Gastroesophageal sphincter (tissue), 4 donors: Measurements from ENCODE around the gene GHRH. TPM values are rescaled to one million over a fixed set of nuclear protein-coding genes. Genes with fewer than 3 reads are reported as not detected.

Experiments used
- ATAC-seq: fragments of 150-250 bp; one replicate; pipeline ENCODE4 v1.9.1; 2016; ENCODE audit warnings: mild to moderate bottlenecking, moderate library complexity
- H3K27ac ChIP-seq, 4 donors: fragments of 200-600 bp; sonication (generic) in 3 of 4; 1 replicate in 3 of 4; 2 replicates in 1 of 4; pipeline ENCODE4 v1.5.1; 2016 to 2019
- H3K27me3 ChIP-seq: fragments of 200-600 bp; sonication (generic); one replicate; pipeline ENCODE4 v1.5.1; 2019
- H3K36me3 ChIP-seq, 2 donors: fragments of 200-600 bp; sonication (generic); one replicate each; pipeline ENCODE4 v1.5.1; 2019; ENCODE audit warnings: control low read depth in 1 of 2
- H3K4me1 ChIP-seq, 3 donors: fragments of 200-600 bp; sonication (generic); 1 replicate in 2 of 3; 2 replicates in 1 of 3; pipeline ENCODE4 v1.5.1; 2016 to 2019; ENCODE audit warnings: control low read depth in 2 of 3
- H3K4me3 ChIP-seq, 2 donors: fragments of 200-600 bp; sonication (generic); one replicate each; pipeline ENCODE4 v1.5.1; 2019; ENCODE audit warnings: mild to moderate bottlenecking in 1 of 2, moderate library complexity in 1 of 2
- H3K9me3 ChIP-seq, 3 donors: fragments of 200-600 bp; sonication (generic); one replicate each; pipeline ENCODE4 v1.5.1; 2017 to 2019; ENCODE audit warnings: control low read depth in 2 of 3
- EP300 ChIP-seq: sonication (generic); formaldehyde crosslinking; IDR thresholded peaks from one replicate; pipeline ENCODE4 v1.6.1; 2017; ENCODE audit warnings: antibody characterized with exemption, mild to moderate bottlenecking
- POLR2A ChIP-seq, 2 donors: fragments of 450-650 bp; IDR thresholded peaks; one replicate each; pipeline ENCODE4 v1.6.1; 2017; ENCODE audit warnings: antibody characterized with exemption in 2 of 2, mild to moderate bottlenecking in 2 of 2, moderate library complexity in 1 of 2
- POLR2AphosphoS5 ChIP-seq: sonication (generic); formaldehyde crosslinking; IDR thresholded peaks from one replicate; pipeline ENCODE4 v1.6.1; 2017; ENCODE audit warnings: antibody characterized with exemption
- WGBS, 2 donors: methylation state at CpG; one replicate each; pipeline ENCODE4 v1.1.5; 2018; ENCODE audit warnings: low coverage in 1 of 2; 5-methylcytosine and 5-hydroxymethylcytosine counted together
- total RNA-seq, 4 donors: library from RNA; depleted of rRNA; stranded (reverse); fragments of >200 nt; gene quantifications; one replicate each; pipeline ENCODE4 v1.1.0, GENCODE V29; 2016
- TF ChIP-seq, protein P1 (sequence below), 4 experiments: fragments of 200-600 bp in 2 of 4; fragments of 450-650 bp in 2 of 4; sonication (generic) in 1 of 4; IDR thresholded peaks; one replicate each; pipeline ENCODE4 v1.5.1; 2017 to 2019; ENCODE audit warnings: antibody characterized with exemption in 4 of 4, mild to moderate bottlenecking in 2 of 4, moderate library complexity in 2 of 4

Gene GHRH
- total RNA-seq, 4 donors from 2014 or later, result not detected

DNA sequence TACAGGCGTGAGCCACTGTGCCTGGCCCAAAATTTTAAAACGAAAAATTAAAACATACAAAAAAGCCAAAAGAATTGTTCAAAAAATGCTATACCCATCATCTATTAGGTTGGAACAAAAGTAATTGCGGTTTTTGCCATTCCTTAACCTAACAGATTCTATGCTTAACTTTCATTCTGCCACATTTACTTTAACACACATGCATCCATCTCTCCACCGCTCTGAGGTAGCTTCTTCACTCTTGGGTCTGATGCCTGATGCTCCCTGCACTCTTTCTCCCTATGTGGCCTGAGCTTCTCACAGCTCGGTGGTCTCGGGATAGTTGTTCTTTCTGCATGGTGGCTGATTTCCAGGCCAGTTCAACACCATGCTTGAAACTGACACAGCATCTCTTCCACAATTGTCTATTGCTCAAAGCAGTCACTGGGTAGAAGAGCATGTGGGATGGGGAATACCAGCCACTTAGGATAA, 23.1 kb upstream of the GHRH start:
- no peak overlapping the region for H3K4me3 ChIP-seq
- no peaks in the 10 kb centered on the region for H3K36me3 ChIP-seq
- peaks cover 0 to 13% (median 0%) of the 10 kb centered on the region in 3 donors for H3K4me1 ChIP-seq
- no peaks in the 10 kb centered on the region for H3K9me3 ChIP-seq
- TF ChIP-seq EP300, result no peak
- TF ChIP-seq POLR2A (IDR thresholded peaks at IDR 0.05), result no peak
- no peak for TF ChIP-seq POLR2AphosphoS5
- TF ChIP-seq, protein P1, sequence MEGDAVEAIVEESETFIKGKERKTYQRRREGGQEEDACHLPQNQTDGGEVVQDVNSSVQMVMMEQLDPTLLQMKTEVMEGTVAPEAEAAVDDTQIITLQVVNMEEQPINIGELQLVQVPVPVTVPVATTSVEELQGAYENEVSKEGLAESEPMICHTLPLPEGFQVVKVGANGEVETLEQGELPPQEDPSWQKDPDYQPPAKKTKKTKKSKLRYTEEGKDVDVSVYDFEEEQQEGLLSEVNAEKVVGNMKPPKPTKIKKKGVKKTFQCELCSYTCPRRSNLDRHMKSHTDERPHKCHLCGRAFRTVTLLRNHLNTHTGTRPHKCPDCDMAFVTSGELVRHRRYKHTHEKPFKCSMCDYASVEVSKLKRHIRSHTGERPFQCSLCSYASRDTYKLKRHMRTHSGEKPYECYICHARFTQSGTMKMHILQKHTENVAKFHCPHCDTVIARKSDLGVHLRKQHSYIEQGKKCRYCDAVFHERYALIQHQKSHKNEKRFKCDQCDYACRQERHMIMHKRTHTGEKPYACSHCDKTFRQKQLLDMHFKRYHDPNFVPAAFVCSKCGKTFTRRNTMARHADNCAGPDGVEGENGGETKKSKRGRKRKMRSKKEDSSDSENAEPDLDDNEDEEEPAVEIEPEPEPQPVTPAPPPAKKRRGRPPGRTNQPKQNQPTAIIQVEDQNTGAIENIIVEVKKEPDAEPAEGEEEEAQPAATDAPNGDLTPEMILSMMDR (IDR thresholded peaks at IDR 0.05), result no peak
- ATAC-seq, result no peak
- WGBS, 2 donors, result 83 to 88% methylated on average over 4 to 6 of the region's 6 CpGs
- no peak overlapping the region for H3K27ac ChIP-seq
- peaks cover 3% of the 10 kb centered on the region for H3K27me3 ChIP-seq

DNA sequence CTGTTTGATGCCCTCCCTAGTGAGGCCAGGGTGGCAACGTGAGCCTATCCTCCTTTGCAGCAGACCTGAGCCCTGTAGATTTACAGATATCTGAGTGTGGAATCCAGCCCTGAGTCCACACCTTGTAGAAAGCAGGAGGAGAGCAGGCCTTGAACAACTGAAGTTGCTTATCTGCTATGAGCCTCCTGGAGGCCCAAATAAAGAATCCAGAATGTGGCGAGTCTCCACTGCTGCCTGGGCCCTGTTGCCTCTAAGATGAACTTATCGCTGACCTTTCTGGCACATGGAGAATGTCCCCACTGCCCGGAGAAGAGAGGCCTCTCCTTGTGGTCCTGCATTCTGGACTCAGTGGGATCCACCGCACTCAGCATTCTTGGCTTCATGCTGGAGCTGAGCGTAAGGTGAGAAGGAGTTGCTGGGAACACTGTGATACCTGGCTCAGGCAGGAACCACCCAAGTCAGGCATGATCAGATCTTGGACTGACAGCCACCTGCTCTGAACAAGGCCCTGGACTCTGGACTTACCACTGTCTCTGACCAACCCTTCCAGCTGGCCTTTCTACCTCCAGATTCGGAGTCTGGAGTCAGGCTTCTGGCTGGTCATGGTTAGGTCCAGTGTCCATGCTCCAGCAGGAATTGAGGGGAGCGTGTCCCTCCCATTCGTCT, 22.0 kb upstream of the GHRH start:
- Histone ChIP-seq H3K27ac (no peak overlapping the region), H3K36me3 (no peaks in the 10 kb centered on the region), H3K4me3 (no peak overlapping the region), H3K9me3 (no peaks in the 10 kb centered on the region), H3K4me1 (peaks cover 0 to 7% (median 0%) of the 10 kb centered on the region in 3 donors), H3K27me3 (peaks cover 4% of the 10 kb centered on the region)
- 83 to 85% methylated on average over 2 to 5 of the region's 9 CpGs for WGBS, 2 donors
- TF ChIP-seq POLR2AphosphoS5 (no peak), EP300 (no peak)
- ATAC-seq, result no peak

DNA sequence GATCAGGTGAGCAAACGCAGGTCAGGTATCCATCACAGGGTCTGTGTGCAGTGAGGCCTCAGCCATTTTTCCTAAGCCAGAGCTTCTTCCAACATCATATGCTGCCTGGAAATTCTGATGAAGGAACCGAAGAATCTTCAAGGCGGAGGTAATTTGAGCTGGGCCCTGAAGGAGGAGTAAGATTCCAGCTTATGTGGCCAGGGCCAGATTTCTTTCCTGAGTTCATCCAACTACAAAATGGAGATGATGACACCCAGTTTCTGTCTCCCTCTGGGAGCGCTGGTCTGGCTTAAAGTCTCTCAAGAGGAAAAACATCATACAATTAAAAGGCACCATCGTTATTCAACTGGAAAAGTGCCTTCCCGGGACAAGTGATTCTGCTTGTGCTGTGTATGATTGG, 20.9 kb upstream of the GHRH start:
- peak; percentile 69 for ATAC-seq
- WGBS, 2 donors, result 28 to 33% methylated on average over 5 to 6 of the region's 6 CpGs
- Histone ChIP-seq H3K4me1 (peaks cover 0 to 9% (median 0%) of the 10 kb centered on the region in 3 donors), H3K27me3 (peaks cover 4% of the 10 kb centered on the region), H3K9me3 (no peaks in the 10 kb centered on the region), H3K36me3 (no peaks in the 10 kb centered on the region), H3K27ac (peak overlapping the region in 2 of 4 donors; percentile 54 to 56), H3K4me3 (no peak overlapping the region)
- peak; percentile 28 for TF ChIP-seq POLR2AphosphoS5
- no peak for TF ChIP-seq EP300
- TF ChIP-seq, protein P1 (IDR thresholded peaks at IDR 0.05), result peak in 3 of 4 experiments; percentile 63 to 79 (median 64)
- TF ChIP-seq POLR2A (IDR thresholded peaks at IDR 0.05), result no peak

DNA sequence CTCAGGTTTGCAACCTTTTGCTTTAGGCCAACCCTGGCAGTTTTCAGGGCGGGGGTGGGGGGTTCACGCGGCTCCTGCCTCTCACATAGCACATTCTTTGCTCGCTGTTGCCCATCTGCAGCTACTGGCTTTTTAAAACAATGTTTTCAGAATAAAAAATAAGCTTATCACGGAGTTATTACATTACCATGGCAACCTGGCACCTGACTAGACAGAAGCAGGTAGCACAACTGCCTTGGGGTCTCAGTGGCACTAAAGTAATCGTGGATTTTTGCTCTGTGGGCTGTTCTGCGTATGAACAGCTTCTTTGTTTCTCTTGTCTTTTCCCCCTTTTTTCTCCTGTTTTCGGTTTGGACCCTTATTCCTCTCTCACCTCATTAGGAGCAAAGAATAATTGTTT, 18.8 kb upstream of the GHRH start:
- TF ChIP-seq POLR2A (IDR thresholded peaks at IDR 0.05) (no peak), EP300 (no peak), POLR2AphosphoS5 (no peak)
- TF ChIP-seq, protein P1 (IDR thresholded peaks at IDR 0.05), result no peak
- Histone ChIP-seq H3K4me1 (peaks cover 0 to 24% (median 7%) of the 10 kb centered on the region in 3 donors), H3K36me3 (no peaks in the 10 kb centered on the region), H3K27ac (no peak overlapping the region), H3K27me3 (peaks cover 4% of the 10 kb centered on the region), H3K4me3 (no peak overlapping the region), H3K9me3 (no peaks in the 10 kb centered on the region)
- 52 to 67% methylated on average over 4 to 5 of the region's 8 CpGs for WGBS, 2 donors
- ATAC-seq, result no peak

DNA sequence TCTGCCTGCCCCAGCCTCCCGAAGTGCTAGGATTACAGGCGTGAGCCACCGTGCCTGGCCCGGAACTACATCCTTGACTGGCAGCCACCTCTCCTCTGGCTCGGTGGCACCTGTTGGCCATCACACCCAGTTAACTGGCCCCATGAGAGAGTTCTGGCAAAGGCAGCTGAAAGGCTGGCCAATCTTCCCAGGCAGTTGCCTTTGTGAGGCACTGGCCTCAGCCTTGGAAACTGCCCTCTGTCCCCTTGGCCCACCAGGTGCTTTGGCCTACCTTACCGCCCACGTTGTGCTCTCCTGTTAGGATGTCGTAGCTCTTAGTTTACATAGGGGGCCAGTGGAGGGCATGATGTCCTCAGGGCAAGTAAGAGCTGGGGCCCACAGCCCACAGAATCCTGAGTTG, 18.2 kb upstream of the GHRH start:
- Histone ChIP-seq H3K4me3 (no peak overlapping the region), H3K27me3 (peaks cover 4% of the 10 kb centered on the region), H3K36me3 (no peaks in the 10 kb centered on the region), H3K9me3 (no peaks in the 10 kb centered on the region), H3K27ac (no peak overlapping the region), H3K4me1 (peaks cover 0 to 24% (median 7%) of the 10 kb centered on the region in 3 donors)
- WGBS, 2 donors, result 70% methylated on average over 3 of the region's 8 CpGs; no CpG with 5 or more reads in 1 of the 2 donors
- TF ChIP-seq EP300 (no peak), POLR2A (IDR thresholded peaks at IDR 0.05) (no peak), POLR2AphosphoS5 (no peak)
- TF ChIP-seq, protein P1 (IDR thresholded peaks at IDR 0.05), result no peak
- ATAC-seq, result no peak
